Tongue (tissue), 2 donors: ENCODE data around the gene IL17D. TPM values are rescaled to one million over a fixed set of nuclear protein-coding genes. Genes with fewer than 3 reads are reported as not detected.
A peak's percentile ranks its signal among the peaks of the same experiment; 100 is the strongest.

Experiments
- DNase-seq: peaks from one replicate; pipeline ENCODE4 v3.0.0-alpha.2; 2015
- total RNA-seq: library from RNA; depleted of rRNA; stranded (reverse); fragments of >200 nt; gene quantifications from one replicate; pipeline ENCODE4 v1.2.3, GENCODE V29; 2014

The IL17D gene
- total RNA-seq, 1 donor from 2014 or later, result 8.8 TPM

GRCh38 chr13:20691616-20692015 is 11.9 kb upstream of the IL17D start:
- DNase-seq, result no peak

DNA sequence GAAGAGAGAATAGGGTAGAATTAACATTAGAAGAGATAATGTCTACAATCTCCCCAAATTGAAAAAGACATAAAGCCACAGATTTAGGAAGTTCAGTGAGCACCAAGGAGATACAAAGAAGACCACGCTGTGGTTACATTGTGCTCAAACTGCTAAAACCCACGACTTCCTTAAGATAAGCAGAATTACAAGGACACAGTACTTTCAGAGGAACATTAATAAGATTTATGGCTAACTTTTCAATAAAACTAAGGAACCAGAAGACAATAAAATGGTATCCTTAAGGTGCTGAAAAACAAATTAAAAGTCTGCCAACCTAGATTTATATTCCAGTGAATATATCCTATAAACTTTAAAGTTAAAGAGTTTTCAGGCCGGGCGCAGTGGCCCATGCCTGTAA is 7.4 kb upstream of the IL17D start:
- no peak for DNase-seq

GRCh38 chr13:20699715-20700114 is 3.8 kb upstream of the IL17D start:
- no peak for DNase-seq

GRCh38 chr13:20700288-20700687 is 3.2 kb upstream of the IL17D start:
- DNase-seq, result no peak

DNA sequence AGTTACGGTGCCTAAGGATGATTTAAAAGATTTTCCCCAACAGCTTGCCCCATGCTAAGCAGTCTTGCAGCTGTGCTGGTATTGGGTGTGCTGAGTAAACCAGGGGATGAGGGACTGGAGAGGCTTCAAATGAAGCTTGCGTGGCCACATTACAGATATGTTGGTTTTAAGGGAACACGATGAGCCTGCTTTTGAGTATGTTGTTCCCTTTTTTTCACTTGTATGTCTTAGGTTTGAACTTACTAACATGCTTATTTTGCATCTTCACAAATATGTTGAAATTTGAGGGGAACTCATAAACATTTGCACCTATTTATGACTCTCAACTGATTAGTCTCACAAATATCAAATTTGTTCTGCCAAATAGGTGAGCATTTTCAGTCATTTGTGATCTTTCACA is 2.0 kb upstream of the IL17D start:
- no peak for DNase-seq

DNA sequence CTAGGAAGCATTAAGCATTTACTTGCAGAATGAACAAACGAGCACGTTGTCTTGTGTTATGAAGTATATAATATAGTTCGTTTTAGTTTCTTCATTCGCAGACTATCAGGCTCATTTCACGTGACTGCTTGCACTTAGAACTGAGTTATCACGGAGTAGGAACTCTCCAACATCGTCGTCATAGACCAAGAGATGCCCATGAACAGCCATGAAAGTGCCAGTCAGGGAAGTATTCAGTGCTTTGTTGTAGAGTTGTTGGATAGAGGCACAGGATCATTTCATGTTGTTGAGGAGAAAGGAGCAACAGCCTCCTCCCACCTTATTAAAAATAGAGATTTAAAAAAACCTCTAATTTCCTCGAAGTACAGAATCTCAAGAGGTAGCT is 977 bp upstream of the IL17D start:
- DNase-seq, result peak; percentile 31

- DNase-seq, result peak; percentile 89
Measured at GRCh38 chr13:20703780-20704458, 420 bp downstream of the IL17D start.

GRCh38 chr13:20704459-20705069 is 1.1 kb downstream of the IL17D start:
- no peak for DNase-seq

DNA sequence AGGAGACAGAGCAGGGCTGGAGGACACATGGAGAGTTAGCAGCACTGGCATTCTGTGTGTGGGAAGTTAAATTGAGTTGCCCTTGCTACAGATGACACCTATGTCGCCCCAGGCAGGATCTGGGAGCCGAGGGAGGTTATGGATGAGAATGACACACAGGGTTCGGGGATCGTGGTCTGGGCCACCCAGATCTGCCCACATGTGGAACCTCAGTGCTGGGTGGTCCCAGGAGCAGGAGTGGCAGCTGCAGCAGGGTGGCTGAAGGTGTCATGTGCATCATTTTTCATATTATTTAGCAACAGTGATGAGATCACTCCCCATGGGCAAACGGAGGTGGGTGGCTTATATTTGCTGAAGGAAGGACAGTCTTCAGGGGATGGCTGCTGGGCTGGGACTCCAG is 3.2 kb downstream of the IL17D start:
- no peak for DNase-seq

DNA sequence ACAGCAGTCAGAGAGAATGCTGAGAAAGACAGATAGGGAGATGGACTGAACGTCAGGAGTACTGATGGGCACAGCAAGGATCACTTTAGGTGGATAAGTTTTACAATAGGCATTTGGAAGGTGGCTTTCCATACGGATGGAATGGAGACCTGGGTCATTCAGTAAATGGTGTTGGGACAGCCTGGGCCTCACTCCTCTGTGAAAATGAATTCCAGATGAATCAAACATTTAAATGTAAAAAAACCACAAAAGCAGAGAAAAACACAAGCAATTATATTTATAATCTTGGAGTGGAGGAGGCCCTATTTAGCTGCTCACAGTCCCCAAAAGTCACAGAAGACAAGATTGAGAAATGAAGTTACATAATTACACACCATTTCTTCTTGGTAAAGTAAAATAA is 4.7 kb downstream of the IL17D start:
- no peak for DNase-seq

GRCh38 chr13:20709369-20709768 is 5.9 kb downstream of the IL17D start:
- DNase-seq, result no peak

GRCh38 chr13:20709782-20710181 is 6.3 kb downstream of the IL17D start:
- DNase-seq, result no peak

- no peak for DNase-seq
Measured at GRCh38 chr13:20711301-20712044, 8.0 kb downstream of the IL17D start.

GRCh38 chr13:20713014-20713376 is 9.5 kb downstream of the IL17D start:
- DNase-seq, result peak; percentile 26

DNA sequence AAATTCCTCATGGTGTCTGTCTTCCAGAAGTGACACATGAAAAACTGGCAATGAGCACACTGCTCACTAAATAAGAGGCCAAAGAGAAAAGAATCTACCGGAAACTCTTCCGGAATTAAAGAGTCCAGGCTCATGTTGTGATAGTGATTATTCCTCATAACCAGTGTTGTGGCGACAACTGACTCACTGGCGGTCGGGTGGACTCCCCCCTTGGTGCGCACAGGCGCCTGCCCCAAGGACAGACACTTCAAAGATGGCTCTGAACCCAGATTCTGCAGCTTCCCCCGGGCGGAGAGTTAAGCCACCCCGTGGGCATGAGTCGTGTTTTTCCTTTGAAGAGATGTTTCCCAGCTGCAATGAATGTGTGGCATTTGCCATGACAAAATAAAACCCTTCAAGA is 10.3 kb downstream of the IL17D start:
- peak; percentile 54 for DNase-seq

- DNase-seq, result peak; percentile 54
Measured at GRCh38 chr13:20714161-20714560, 10.7 kb downstream of the IL17D start.

GRCh38 chr13:20714563-20715329 is 11.2 kb downstream of the IL17D start:
- DNase-seq, result peak; percentile 93

DNA sequence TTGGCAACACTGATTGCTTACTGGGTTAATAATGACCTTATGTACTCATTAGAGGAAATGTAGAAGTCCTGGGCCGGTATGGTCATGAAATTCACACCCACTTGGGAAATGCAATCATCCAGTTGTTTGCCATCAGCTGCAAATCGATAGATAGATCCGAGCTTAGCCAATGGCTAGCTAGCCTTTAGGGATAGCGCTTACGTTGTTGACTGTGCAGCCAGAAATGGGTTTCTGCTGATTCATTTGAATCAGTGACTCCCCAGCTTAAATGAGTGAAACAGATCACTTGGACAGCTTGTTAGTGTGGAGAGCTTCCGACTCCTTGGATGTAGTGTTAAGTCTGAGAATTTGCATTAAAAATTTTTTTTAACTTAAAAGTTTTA is 11.8 kb downstream of the IL17D start:
- no peak for DNase-seq

DNA sequence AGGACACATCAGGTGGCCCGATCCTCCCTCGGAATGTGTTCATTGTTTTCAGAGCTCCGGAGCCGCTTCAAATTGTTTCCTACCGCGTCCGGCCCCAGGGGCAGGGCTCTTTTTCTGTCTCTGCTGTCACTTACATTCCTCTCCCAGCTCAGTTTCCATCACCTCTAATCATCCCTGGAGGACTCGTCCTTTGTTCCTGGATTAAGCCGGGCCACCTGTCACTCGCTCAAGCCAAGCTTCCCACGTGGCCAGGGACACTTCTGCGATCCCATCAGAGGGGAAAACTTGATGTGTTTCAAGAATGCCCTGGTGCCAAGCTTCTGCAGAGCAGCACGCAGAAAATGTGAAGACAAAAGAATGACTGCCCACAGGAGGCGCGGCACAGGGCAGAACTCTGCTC is 13.5 kb downstream of the IL17D start:
- DNase-seq, result peak; percentile 74

GRCh38 chr13:20717581-20718542 is 14.4 kb downstream of the IL17D start:
- DNase-seq, result peak; percentile 30

GRCh38 chr13:20718958-20719566 is 15.6 kb downstream of the IL17D start:
- no peak for DNase-seq
